Stimulated activated CD8-positive, alpha-beta memory T cell treated with anti-CD3 and anti-CD28 coated beads, Interleukin-2, amount 100 ng/mL, for 1 hour (primary cell): ENCODE measurements around the gene XYLT1.

Experiments
- DNase-seq, 2 donors: peaks; one replicate each; pipeline ENCODE4 v3.0.0-alpha.2; 2020; ENCODE audit warnings: low read depth in 2 of 2

XYLT1 gene

GRCh38 chr16:17459903-17460521, 10.7 kb downstream of the XYLT1 start:
- DNase-seq, result no peak

- no peak for DNase-seq
Measured at GRCh38 chr16:17457997-17458396, 12.8 kb downstream of the XYLT1 start.

GRCh38 chr16:17457513-17457912, 13.2 kb downstream of the XYLT1 start:
- DNase-seq, result no peak

GRCh38 chr16:17454162-17454730, 16.5 kb downstream of the XYLT1 start:
- DNase-seq, result no peak

GRCh38 chr16:17453364-17454038, 17.3 kb downstream of the XYLT1 start:
- DNase-seq, result no peak

- DNase-seq, result no peak
Measured at GRCh38 chr16:17452922-17453321, 17.8 kb downstream of the XYLT1 start.

- DNase-seq, result no peak
Measured at GRCh38 chr16:17451843-17452242, 18.9 kb downstream of the XYLT1 start.

- DNase-seq, result no peak
Measured at GRCh38 chr16:17450291-17450690, 20.5 kb downstream of the XYLT1 start.

GRCh38 chr16:17448640-17449638, 21.8 kb downstream of the XYLT1 start:
- no peak for DNase-seq

GRCh38 chr16:17447101-17447569, 23.6 kb downstream of the XYLT1 start:
- DNase-seq, result no peak

- no peak for DNase-seq
Measured at GRCh38 chr16:17446661-17447060, 24.1 kb downstream of the XYLT1 start.

GRCh38 chr16:17445421-17445820, 25.3 kb downstream of the XYLT1 start:
- DNase-seq, result no peak

GRCh38 chr16:17444658-17445057, 26.1 kb downstream of the XYLT1 start:
- DNase-seq, result no peak

- DNase-seq, result no peak
Measured at GRCh38 chr16:17440131-17440530, 30.6 kb downstream of the XYLT1 start.

- DNase-seq, result no peak
Measured at GRCh38 chr16:17439580-17439979, 31.2 kb downstream of the XYLT1 start.

GRCh38 chr16:17437981-17438380, 32.8 kb downstream of the XYLT1 start:
- no peak for DNase-seq

GRCh38 chr16:17437127-17437720, 33.5 kb downstream of the XYLT1 start:
- no peak for DNase-seq

- no peak for DNase-seq
Measured at GRCh38 chr16:17435318-17435717, 35.4 kb downstream of the XYLT1 start.

- no peak for DNase-seq
Measured at GRCh38 chr16:17433577-17434451, 36.9 kb downstream of the XYLT1 start.

GRCh38 chr16:17432901-17433576, 37.7 kb downstream of the XYLT1 start:
- DNase-seq, result no peak
